Colonic mucosa (tissue), 4 donors: Measurements from ENCODE around the gene SPINK2. TPM values are rescaled to one million over a fixed set of nuclear protein-coding genes. Genes with fewer than 3 reads are reported as not detected.

Experiments used
- DNase-seq: peaks from one replicate; pipeline ENCODE4 v3.0.0-alpha.2; 2020
- H3K27ac ChIP-seq: fragments of 200-600 bp; one replicate; pipeline ENCODE4 v1.8.0; 2021
- H3K27me3 ChIP-seq: fragments of 200-600 bp; one replicate; pipeline ENCODE4 v1.8.0; 2021
- H3K36me3 ChIP-seq: fragments of 200-600 bp; one replicate; pipeline ENCODE4 v1.8.0; 2021
- H3K4me1 ChIP-seq: fragments of 200-600 bp; one replicate; pipeline ENCODE4 v1.8.0; 2021; ENCODE audit warnings: mild to moderate bottlenecking
- H3K4me3 ChIP-seq: fragments of 200-600 bp; one replicate; pipeline ENCODE4 v1.8.0; 2021
- H3K9ac ChIP-seq, 2 donors: one replicate each; pipeline ENCODE4 v1.7.0; 2013; ENCODE audit warnings: control low read depth in 2 of 2, low read depth in 2 of 2, low read length in 2 of 2
- H3K9me3 ChIP-seq: fragments of 200-600 bp; one replicate; pipeline ENCODE4 v1.8.0; 2021
- intact Hi-C: fragments of 100-400 bp; cut with DNase I; formaldehyde crosslinking; loops from one replicate; pipeline ENCODE4 v1.14.1; 2022
- total RNA-seq, 2 donors: library from RNA; stranded (reverse); fragmentation: NEBNext Ultra II Directional in 1 of 2; extraction: Animal tissue kit (Norgen Biotek cat#: 25700) in 1 of 2; gene quantifications; one replicate each; pipeline ENCODE4 v1.2.1, GENCODE V29; 2021
- TF ChIP-seq, protein P1 (sequence below): fragments of 200-600 bp; IDR thresholded peaks from one replicate; pipeline ENCODE4 v1.8.0; 2022; ENCODE audit warnings: antibody characterized with exemption, mild to moderate bottlenecking
- donor health status: healthy.
- donor health status: DM: no; HTN: no; CAD: no.
- donor health status: DM: no; HTN: no; CAD: no.

Gene SPINK2
- total RNA-seq, 2 donors from 2014 or later: 0.96 TPM; not detected in 1

DNA sequence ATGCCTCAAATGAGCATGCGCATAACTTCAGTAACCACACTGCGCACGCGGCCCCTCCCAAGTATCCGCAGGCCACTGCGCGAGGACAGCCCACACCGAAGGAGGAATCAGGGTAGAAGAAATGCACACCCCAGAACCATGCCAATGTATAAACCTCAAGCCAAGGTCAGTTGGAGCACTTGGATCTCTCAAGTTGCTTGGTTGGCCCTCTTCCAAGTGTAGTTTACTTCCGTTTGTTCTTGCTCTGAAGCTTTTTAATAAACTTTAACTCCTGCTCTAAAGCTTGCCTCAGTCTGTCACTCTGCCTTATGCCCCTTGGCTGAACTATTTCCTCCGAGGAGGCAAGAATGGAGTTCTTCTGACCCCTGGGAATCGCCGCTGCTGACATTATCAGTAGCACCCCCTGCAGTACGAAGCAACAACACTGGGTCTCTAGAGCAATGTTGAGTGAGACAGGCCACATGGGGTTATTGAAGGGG lies 22.0 kb upstream of the SPINK2 start:
- Histone ChIP-seq H3K27me3 (no peaks in the 10 kb centered on the region), H3K9ac (no peak overlapping the region), H3K36me3 (no peaks in the 10 kb centered on the region), H3K9me3 (no peaks in the 10 kb centered on the region), H3K4me1 (no peaks in the 10 kb centered on the region), H3K27ac (no peak overlapping the region), H3K4me3 (no peak overlapping the region)
- intact Hi-C loops: no loop called here
- DNase-seq: no peak
- TF ChIP-seq, protein P1, sequence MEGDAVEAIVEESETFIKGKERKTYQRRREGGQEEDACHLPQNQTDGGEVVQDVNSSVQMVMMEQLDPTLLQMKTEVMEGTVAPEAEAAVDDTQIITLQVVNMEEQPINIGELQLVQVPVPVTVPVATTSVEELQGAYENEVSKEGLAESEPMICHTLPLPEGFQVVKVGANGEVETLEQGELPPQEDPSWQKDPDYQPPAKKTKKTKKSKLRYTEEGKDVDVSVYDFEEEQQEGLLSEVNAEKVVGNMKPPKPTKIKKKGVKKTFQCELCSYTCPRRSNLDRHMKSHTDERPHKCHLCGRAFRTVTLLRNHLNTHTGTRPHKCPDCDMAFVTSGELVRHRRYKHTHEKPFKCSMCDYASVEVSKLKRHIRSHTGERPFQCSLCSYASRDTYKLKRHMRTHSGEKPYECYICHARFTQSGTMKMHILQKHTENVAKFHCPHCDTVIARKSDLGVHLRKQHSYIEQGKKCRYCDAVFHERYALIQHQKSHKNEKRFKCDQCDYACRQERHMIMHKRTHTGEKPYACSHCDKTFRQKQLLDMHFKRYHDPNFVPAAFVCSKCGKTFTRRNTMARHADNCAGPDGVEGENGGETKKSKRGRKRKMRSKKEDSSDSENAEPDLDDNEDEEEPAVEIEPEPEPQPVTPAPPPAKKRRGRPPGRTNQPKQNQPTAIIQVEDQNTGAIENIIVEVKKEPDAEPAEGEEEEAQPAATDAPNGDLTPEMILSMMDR: no peak

DNA sequence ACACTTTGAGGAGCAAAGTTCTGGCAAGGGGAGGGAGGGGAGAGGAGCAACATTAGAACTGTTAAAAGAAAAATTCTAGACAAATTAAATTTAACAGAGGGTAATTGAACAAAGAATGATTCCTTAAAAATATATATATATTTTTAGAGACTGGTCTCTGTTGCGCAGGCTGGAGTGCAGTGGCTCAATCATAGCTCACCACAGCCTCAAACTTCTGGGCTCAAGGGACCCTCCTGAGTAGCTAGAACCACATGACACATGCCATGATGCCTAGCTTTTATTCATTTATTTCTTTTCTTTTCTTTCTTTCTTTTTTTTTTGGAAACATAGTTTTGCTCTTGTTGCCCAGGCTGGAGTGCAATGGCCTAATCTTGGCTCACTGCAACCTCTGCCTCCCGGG lies 19.1 kb upstream of the SPINK2 start:
- TF ChIP-seq, protein P1: no peak
- intact Hi-C loops: no loop called here
- Histone ChIP-seq H3K27ac (no peak overlapping the region), H3K36me3 (no peaks in the 10 kb centered on the region), H3K9me3 (no peaks in the 10 kb centered on the region), H3K9ac (no peak overlapping the region), H3K27me3 (no peaks in the 10 kb centered on the region), H3K4me1 (no peaks in the 10 kb centered on the region), H3K4me3 (no peak overlapping the region)
- no peak for DNase-seq

DNA sequence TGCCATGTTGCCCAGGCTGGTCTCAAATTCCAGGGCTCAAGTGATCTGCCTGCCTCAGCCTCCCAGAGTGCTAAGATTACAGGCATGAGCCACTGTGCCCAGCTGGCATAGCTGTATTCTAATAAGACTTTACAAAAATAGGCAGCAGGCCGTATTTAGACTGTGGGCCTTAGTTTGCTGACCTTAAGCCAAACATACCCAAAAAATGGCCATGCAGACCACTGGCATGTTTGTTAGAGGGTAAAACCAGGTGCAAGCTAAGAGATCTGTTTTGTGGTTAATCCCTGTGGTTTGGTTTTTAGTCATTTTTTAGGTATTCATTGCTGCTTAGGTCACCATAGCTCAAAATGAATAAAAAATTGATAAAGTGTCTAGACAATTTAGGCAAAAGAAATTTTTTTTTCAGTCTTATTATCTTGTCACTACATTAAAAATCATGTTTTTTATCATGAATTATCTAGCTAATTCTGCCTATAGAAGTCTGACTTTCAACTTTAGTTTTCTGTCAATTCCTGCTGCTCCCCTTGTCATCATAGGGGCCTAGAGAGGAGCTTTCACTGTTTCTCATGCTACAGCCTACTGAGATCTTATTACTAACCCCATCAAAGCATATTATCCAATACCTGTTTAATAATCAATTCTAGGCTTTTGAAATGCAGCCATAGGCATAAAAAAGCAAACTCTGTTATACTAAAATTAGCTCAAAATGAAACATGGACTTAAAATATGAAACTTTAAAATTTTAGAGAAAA lies 7.5 kb upstream of the SPINK2 start:
- intact Hi-C loops: no loop called here
- Histone ChIP-seq H3K9ac (no peak overlapping the region), H3K9me3 (no peaks in the 10 kb centered on the region), H3K36me3 (no peaks in the 10 kb centered on the region), H3K27me3 (no peaks in the 10 kb centered on the region), H3K4me3 (no peak overlapping the region), H3K4me1 (no peaks in the 10 kb centered on the region), H3K27ac (no peak overlapping the region)
- no peak for DNase-seq
- TF ChIP-seq, protein P1: no peak

GRCh38 chr4:56823933-56824600 lies 2.6 kb upstream of the SPINK2 start:
- TF ChIP-seq, protein P1: no peak
- intact Hi-C loops: no loop called here

GRCh38 chr4:56818797-56819196 lies 2.7 kb downstream of the SPINK2 start:
- Histone ChIP-seq H3K36me3 (no peaks in the 10 kb centered on the region), H3K4me1 (no peaks in the 10 kb centered on the region), H3K9me3 (no peaks in the 10 kb centered on the region), H3K4me3 (no peak overlapping the region), H3K9ac (no peak overlapping the region), H3K27me3 (peaks cover 12% of the 10 kb centered on the region), H3K27ac (no peak overlapping the region)
- TF ChIP-seq, protein P1: no peak
- DNase-seq: no peak
- intact Hi-C loops: no loop called here

More at GRCh38 chr4:56823933-56824600, 2.6 kb upstream of the SPINK2 start:
- H3K9me3 ChIP-seq: no peaks in the 10 kb centered on the region
- H3K4me1 ChIP-seq: no peaks in the 10 kb centered on the region
- peaks cover 12% of the 10 kb centered on the region for H3K27me3 ChIP-seq
- no peak overlapping the region for H3K9ac ChIP-seq
- H3K27ac ChIP-seq: no peak overlapping the region
- no peak for DNase-seq
- H3K36me3 ChIP-seq: no peaks in the 10 kb centered on the region
- no peak overlapping the region for H3K4me3 ChIP-seq
